CD4-positive, alpha-beta T cell treated with Interleukin-4 for 1 hour (primary cell): ENCODE measurements around the gene HOXB1.
A peak's percentile ranks its signal among the peaks of the same experiment; 100 is the strongest.
"Not testable (repeated sequence)": the region's sequence is repeated elsewhere in the genome, so short reads cannot be mapped to it uniquely, and the experiment has no call there.

ENCODE experiments used
- DNase-seq, 2 donors: peaks; one replicate each; pipeline ENCODE4 v3.0.0-alpha.2; 2020 to 2022

The HOXB1 gene

GRCh38 chr17:48542114-48542656, 11.4 kb upstream of the HOXB1 start:
- peak in 1 of 2 donors; percentile 39 for DNase-seq

GRCh38 chr17:48541577-48542113, 10.8 kb upstream of the HOXB1 start:
- peak; percentile 36 to 51 for DNase-seq

- no peak for DNase-seq
Measured at GRCh38 chr17:48541036-48541576, 10.3 kb upstream of the HOXB1 start.

DNA sequence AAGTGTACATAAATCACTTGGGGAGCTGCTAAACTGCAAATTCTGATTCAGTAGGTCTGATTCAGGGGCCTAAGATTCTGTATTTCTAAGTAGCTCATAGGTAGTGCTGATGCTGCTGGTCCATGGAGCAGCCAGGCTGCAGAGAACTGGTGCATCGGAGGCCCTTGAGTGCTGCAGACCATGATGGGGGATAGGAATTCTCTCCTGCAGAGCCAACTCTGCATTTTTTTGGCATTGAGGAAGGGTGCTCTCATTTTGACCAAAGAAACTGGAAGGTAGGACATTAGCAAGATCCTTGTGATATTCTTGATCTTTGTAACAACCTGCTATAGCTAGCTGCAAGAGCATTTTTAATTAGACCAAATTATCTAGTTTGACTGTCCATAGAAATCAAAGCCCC, 9.4 kb upstream of the HOXB1 start:
- DNase-seq = no peak

DNA sequence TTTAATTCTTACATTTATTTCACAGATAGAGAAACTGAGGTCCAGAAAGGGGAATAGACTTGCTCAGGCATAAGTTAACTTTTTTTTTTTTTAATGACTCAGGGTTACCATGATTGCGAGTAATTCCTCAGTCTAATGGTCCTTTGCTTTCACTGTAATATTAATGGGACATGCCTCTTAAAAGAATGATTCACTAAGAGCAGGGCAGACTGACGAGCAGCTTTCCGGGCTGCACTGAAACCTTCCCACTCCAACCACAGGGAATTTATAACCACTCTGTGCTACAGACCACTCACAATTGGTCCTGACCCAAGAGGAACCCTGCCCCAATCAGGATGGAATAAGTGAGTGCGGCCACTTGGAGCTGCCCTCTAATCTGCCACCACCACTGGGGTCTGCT, 8.4 kb upstream of the HOXB1 start:
- no peak for DNase-seq

DNA sequence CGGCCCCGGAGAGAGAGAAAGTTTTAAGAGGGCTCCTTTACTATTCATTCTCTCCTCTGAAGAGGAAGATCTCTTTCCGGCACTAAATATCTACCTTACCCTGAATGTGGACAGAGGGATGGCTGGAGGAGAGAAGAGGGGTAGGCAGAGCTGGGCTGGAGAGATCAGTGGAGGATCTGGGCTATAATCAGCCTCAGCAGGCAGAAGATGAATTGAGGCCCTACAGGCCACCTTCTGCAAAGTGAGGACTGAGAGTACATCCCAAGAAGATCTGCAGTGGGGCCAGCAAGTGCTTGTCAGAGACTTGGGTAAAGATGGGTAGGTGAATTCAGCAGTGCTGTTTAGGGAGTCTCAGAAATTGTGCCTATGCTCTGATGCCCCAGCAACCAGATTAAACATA, 6.5 kb upstream of the HOXB1 start:
- no peak for DNase-seq

DNA sequence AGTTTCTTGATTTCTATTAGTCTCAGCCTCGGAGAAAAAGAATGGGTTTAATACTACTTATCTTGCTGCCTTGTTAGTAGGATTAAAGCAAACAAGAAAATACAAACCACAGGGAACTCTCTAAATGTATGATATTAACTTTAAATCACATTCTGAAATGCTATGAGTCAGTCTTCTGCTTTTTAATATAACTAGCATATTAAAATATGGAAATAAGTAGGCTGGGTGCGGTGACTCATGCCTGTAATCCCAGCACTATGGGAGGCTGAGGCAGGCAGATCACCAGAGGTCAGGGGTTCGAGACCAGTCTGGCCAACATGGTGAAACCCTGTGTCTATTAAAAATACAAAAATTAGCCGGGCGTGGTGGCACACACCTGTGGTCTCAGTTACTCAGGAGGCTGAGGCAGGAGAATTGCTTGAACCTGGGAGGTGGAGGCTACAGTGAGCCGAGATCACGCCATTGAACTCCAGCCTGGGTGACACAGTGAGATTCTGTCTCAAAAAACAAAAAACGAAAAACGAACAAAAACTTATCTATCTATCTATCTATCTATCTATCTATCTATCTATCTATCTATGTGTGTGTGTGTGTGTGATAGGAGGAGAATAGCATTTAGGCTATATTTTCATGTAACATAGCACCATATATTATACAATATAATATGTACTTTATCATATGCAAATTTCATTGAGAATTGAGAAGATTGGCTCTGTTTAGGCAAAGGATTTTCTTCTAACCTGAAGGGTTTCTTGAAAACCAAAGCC, 5.2 kb upstream of the HOXB1 start:
- DNase-seq = not testable (repeated sequence)

GRCh38 chr17:48532261-48532660, 1.4 kb upstream of the HOXB1 start:
- no peak for DNase-seq

GRCh38 chr17:48530208-48530886, 464 bp downstream of the HOXB1 start:
- no peak for DNase-seq

DNA sequence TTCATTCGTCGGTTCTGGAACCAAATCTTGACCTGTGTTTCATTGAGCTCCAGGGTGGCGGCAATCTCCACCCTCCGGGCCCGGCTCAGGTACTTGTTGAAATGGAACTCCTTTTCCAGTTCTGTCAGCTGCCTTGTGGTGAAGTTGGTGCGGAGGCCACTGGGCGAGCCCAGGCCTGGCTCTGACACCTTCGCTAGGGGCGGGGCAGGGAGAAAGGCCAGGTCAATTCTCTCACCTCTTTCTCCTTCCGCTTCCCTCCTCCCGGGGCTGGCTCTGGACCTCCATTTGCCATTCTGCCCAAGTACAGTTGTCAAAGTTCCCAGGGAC, 1.2 kb downstream of the HOXB1 start:
- no peak for DNase-seq

GRCh38 chr17:48528936-48529682, 1.7 kb downstream of the HOXB1 start:
- no peak for DNase-seq

DNA sequence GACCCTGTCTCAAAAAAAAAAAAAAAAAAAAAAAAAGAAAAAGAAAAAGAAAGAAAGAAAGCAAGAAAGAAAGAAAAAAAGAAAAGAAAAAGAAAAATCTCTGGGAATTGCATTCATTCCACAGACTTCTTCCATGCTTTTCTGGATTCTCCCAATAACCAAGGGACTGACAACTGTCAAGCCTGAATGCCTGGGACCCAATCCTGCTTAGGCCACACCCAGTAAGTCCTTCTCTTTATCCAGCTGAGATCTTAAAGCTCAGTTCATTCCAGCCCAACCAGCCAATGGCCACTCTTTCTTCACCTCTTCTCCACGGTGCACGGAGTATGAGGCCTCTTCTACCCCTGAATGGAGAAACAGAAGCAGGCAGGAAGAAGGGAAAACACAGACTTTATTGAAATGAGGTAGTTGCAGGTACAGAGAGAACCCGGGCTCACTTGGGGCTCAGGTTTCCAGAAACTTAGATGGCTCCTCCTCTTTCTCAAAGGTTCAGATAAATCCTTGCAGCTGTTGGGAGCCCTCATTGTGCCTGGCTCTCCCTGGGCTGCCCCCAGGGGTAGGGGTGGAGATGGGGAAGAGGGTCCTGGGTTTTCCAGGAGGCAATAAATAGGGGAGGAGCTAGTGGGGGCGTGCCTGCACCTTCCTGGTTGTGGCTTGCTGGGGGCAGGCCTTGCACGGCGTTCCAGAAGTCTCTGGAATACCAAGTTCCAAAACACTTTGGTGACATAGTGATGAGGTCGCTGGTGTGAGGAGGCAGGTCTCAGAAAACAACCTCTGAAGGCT, 2.5 kb downstream of the HOXB1 start:
- DNase-seq = no peak

DNA sequence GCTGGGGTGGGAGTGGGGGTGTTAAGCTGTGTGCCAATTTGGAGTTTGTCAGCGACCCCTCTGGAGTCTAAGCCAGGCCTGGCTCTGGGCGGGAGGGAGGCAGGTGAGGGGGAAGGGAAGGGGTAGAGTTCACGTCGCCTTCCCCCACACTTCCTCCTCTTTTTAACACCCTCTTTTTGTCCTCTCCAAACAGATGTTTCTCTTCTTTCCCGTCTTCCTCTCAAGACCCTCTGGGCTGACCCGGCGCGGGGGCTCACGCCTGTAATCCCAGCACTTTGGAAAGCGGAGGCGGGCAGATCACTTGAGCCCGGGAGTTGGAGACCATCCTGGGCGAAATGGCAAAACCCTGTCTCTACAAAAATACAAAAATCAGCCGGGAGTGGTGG, 3.3 kb downstream of the HOXB1 start:
- DNase-seq = no peak

DNA sequence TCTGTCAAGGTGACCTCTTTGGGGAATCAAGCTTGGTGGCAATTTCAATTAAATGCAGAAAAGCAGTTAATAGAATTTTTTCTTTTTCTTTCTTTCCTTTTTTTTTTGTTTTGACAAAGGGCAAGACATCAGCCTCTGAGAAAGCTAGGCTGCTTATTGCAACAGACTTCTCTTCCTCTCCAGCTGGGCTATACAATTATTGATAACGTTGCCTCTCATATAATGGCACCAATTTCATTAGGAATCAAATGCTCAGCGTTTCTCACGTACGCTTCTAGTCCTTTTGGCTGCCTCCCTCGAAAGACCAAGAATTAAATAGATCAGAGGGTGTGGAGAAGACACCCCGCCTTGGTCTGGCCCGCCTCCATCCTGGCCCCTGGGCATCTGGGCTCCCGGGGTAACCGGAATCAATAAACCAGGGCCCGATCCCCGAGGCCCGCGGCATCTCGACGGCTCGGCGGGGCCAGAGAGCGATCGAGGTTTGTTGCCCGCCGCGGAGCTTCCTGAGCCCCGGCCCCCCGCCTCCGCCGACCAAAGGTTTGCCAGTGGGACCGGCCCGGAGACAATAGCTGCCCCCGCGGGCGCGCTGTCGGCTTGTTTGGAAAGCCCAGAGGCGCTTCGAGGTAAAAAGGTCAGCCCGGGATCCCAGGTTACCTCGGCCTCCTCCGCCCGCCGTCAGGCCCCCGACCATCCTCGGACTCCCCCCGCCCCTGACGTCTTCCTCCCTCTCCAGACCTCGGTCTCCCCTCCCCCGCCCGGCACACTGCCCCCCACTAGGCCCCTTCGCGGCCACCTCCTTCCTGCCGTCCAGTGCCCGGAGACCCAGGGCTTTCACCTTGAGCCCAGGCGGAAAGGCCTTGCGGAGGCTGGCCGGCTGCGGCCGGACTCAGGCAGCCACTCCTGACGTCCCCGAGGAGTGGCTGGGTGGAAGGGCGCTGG, 3.9 kb downstream of the HOXB1 start:
- no peak for DNase-seq

DNA sequence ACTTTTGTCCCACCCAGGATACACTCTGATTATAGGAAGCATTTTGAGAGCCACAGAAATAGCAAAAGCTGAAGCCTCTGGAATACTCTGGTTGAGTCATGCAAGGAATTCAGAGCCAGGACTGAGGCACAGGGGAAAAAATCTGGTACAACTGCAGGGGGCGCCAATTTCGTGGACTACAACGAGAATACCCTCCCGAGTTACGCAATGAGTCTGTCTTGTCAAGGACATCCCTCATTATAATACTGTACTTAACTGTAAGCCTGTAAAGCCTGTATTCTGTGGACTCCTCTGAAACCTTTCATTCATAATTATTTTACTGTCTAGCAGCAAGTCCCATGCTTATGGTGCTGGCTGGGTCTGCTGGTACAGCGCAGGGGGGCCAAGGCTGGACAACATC, 7.8 kb downstream of the HOXB1 start:
- DNase-seq = no peak

- DNase-seq = no peak
Measured at GRCh38 chr17:48522031-48522653, 8.7 kb downstream of the HOXB1 start.

DNA sequence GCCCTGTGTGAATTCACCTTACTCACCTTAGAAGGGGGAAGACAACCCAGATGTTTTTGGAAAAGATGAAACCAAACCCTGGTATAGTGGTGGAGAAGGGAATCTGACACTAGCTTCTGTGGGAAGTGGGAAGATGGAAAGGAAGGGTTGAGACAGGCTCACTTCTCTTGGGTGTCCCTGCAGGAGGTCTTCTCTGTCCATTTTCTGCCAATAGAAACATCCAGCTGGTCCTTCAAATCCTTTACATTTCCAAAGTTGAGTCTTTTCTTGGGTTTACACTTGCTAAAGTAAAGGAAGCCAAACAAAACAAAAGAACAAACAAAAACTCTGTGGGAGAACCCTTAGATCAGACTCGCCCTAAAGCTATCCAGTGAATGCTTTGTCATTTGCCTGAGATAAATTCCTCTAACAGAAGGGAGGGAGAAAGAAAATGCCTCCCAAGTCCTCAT, 10.2 kb downstream of the HOXB1 start:
- no peak for DNase-seq

DNA sequence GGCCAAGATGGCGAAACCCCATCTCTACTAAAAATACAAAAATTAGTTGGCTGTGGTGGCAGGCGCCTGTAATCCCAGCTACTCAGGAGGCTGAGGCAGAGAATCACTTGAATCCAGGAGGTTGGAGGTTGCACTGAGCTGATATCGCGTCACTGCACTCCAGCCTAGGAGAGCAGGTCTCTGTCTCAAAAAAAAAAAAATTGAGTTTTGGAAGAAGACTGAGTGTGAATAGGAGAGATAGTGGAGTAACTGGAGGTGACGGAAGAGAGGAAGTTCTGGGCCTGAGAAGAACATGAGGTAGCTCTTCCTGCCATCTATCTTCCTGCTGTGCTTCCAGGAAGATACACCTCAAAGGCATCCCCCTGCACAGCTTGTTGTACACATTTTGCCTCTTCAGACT, 11.4 kb downstream of the HOXB1 start:
- DNase-seq = no peak

GRCh38 chr17:48517478-48517877, 13.3 kb downstream of the HOXB1 start:
- DNase-seq = no peak
